Stomach (tissue), 9 donors: Measurements from ENCODE around the gene TPX2. TPM values are rescaled to one million over a fixed set of nuclear protein-coding genes. Genes with fewer than 3 reads are reported as not detected.

ENCODE experiments used
- DNase-seq, 2 donors: peaks; one replicate each; pipeline versions ENCODE4 v3.0.0 to v3.0.0-alpha.2; 2013 to 2019
- H3K27ac ChIP-seq, 5 donors: fragments of 200-600 bp in 4 of 5; sonication (generic) in 4 of 5; one replicate each; pipeline ENCODE4 v1.5.1; 2013 to 2019; ENCODE audit warnings: mild to moderate bottlenecking in 1 of 5, moderate library complexity in 1 of 5
- H3K27me3 ChIP-seq, 3 donors: fragments of 200-600 bp; sonication (generic); one replicate each; pipeline ENCODE4 v1.5.1; 2017 to 2019; ENCODE audit warnings: mixed run types in 1 of 3
- H3K36me3 ChIP-seq, 4 donors: fragments of 200-600 bp; sonication (generic); 1 replicate in 3 of 4; 2 replicates in 1 of 4; pipeline ENCODE4 v1.5.1; 2016 to 2019
- H3K4me1 ChIP-seq, 4 donors: fragments of 200-600 bp; sonication (generic); one replicate each; pipeline ENCODE4 v1.5.1; 2016 to 2019
- H3K4me3 ChIP-seq, 4 donors: fragments of 200-600 bp; sonication (generic) in 3 of 4; one replicate each; pipeline ENCODE4 v1.5.1; 2016 to 2019; ENCODE audit warnings: mild to moderate bottlenecking in 1 of 4
- H3K9me3 ChIP-seq, 4 donors: fragments of 200-600 bp; sonication (generic); one replicate each; pipeline ENCODE4 v1.5.1; 2016 to 2019
- CTCF ChIP-seq, 7 experiments: fragments of 450-650 bp in 4 of 7; fragments of 200-600 bp in 3 of 7; sonication (generic) in 3 of 7; IDR thresholded peaks; one replicate each; pipeline ENCODE4 v1.5.1; 2016 to 2019; ENCODE audit warnings: antibody characterized with exemption in 7 of 7, control low read depth in 2 of 7, mild to moderate bottlenecking in 1 of 7
- EP300 ChIP-seq: sonication (generic); formaldehyde crosslinking; IDR thresholded peaks from one replicate; pipeline ENCODE4 v1.6.1; 2017; ENCODE audit warnings: antibody characterized with exemption
- POLR2A ChIP-seq, 4 donors: fragments of 450-650 bp; IDR thresholded peaks; one replicate each; pipeline ENCODE4 v1.6.1; 2016; ENCODE audit warnings: antibody characterized with exemption in 4 of 4, control low read depth in 2 of 4, mild to moderate bottlenecking in 1 of 4, moderate library complexity in 1 of 4
- POLR2AphosphoS5 ChIP-seq, 3 donors: sonication (generic); formaldehyde crosslinking; IDR thresholded peaks; one replicate each; pipeline ENCODE4 v1.6.1; 2016; ENCODE audit warnings: antibody characterized with exemption in 3 of 3
- WGBS, 5 donors: extraction: QIAGEN DNeasy Blood & Tissue Kit in 3 of 5; methylation state at CpG; one replicate each; pipeline versions ENCODE4 v1.1.5 to v1.1.7; 2013 to 2018; 5-methylcytosine and 5-hydroxymethylcytosine counted together
- intact Hi-C: fragments of 100-400 bp; cut with DNase I; formaldehyde crosslinking; loops from one replicate; pipeline ENCODE4 v1.15.1; 2023; ENCODE audit warnings: low total_unique reads
- polyA plus RNA-seq, 3 donors: library from polyadenylated mRNA; stranded (reverse); fragments of 200-250 nt; gene quantifications; one replicate each; pipeline ENCODE4 v1.2.3, GENCODE V29; 2013
- total RNA-seq, 5 donors: library from RNA; depleted of rRNA; stranded (reverse); fragments of >200 nt; gene quantifications; one replicate each; pipeline versions ENCODE4 v1.1.0 to v1.2.3, GENCODE V29; 2014 to 2016
- donor health status: healthy with polysubstance abuse.
- donor health status: Bipolar disorder and iron deficiency.
- donor health status: healthy.

Gene TPX2
- total and polyA plus RNA-seq, 8 donors, result 1.7 to 11.4 (median 6.7) TPM

- Histone ChIP-seq H3K36me3 (peaks cover 0 to 38% (median 30%) of the 10 kb centered on the region in 4 donors), H3K4me3 (peak overlapping the region; percentile 7 to 73 (median 40)), H3K27me3 (no peaks in the 10 kb centered on the region), H3K27ac (peak overlapping the region; percentile 47 to 100 (median 98)), H3K4me1 (peaks cover 60 to 96% (median 89%) of the 10 kb centered on the region in 4 donors), H3K9me3 (no peaks in the 10 kb centered on the region)
- no peak for DNase-seq
- 54 to 71% (median 65%) methylated on average over 6 of the region's 6 CpGs for WGBS, 5 donors
- TF ChIP-seq EP300 (no peak), POLR2A (IDR thresholded peaks at IDR 0.05) (no peak), POLR2AphosphoS5 (IDR thresholded peaks at IDR 0.05) (no peak), CTCF (IDR thresholded peaks at IDR 0.05) (no peak)
- intact Hi-C loops, result no loop called here
Measured at GRCh38 chr20:31717478-31718201, 21.4 kb upstream of the TPX2 start.

- peaks cover 0 to 31% (median 23%) of the 10 kb centered on the region in 4 donors for H3K36me3 ChIP-seq
- no peaks in the 10 kb centered on the region for H3K9me3 ChIP-seq
- peak overlapping the region; percentile 97 to 100 (median 98) for H3K27ac ChIP-seq
- intact Hi-C loops, result no loop called here
- TF ChIP-seq POLR2AphosphoS5 (IDR thresholded peaks at IDR 0.05) (peak in 1 of 3 donors; percentile 47), CTCF (IDR thresholded peaks at IDR 0.05) (no peak)
- H3K27me3 ChIP-seq, result no peaks in the 10 kb centered on the region
- WGBS, 5 donors, result 26 to 70% (median 28%) methylated on average over 6 of the region's 6 CpGs
- DNase-seq, result peak; percentile 43 to 67
- peaks cover 46 to 84% (median 77%) of the 10 kb centered on the region in 4 donors for H3K4me1 ChIP-seq
- peak overlapping the region; percentile 70 to 78 (median 72) for H3K4me3 ChIP-seq
Measured at GRCh38 chr20:31718952-31719643, 20.0 kb upstream of the TPX2 start.

GRCh38 chr20:31719644-31720485 lies 19.2 kb upstream of the TPX2 start:
- Histone ChIP-seq H3K9me3 (no peaks in the 10 kb centered on the region), H3K27ac (peak overlapping the region; percentile 97 to 100 (median 98)), H3K4me1 (peaks cover 41 to 78% (median 71%) of the 10 kb centered on the region in 4 donors), H3K4me3 (peak overlapping the region; percentile 70 to 78 (median 72)), H3K36me3 (peaks cover 0 to 26% (median 17%) of the 10 kb centered on the region in 4 donors), H3K27me3 (no peaks in the 10 kb centered on the region)
- no peak for TF ChIP-seq EP300
- TF ChIP-seq POLR2A (IDR thresholded peaks at IDR 0.05), result no peak
- no peak for TF ChIP-seq CTCF (IDR thresholded peaks at IDR 0.05)
- peak in 1 of 3 donors; percentile 4 for TF ChIP-seq POLR2AphosphoS5 (IDR thresholded peaks at IDR 0.05)
- 13 to 32% (median 27%) methylated on average over 2 of the region's 2 CpGs for WGBS, 5 donors
- intact Hi-C loops, result no loop called here
- DNase-seq, result peak; percentile 53 to 54
